Calu3 (cell line): ENCODE data around the gene COL4A2. TPM values are rescaled to one million over a fixed set of nuclear protein-coding genes. Genes with fewer than 3 reads are reported as not detected.
A peak's percentile ranks its signal among the peaks of the same experiment; 100 is the strongest.

ENCODE experiments used
- BruUV-seq: library from RNA; stranded (reverse); fragments of 400-500 nt; replicated peaks from 2 replicates; lab custom pipeline; 2021; lab: Mats Ljungman, UMichigan
- CTCF ChIA-PET: fragments of 300-600 bp; sonication (Branson Sonifier 250); formaldehyde crosslinking; loops from one replicate; lab custom pipeline; 2022; ENCODE audit warnings: antibody characterized with exemption; lab: Charles Lee
- DNase-seq: peaks from one replicate; pipeline ENCODE4 v3.0.0; 2022
- H3K27ac Mint-ChIP-seq: one replicate; pipeline ENCODE4 v1.8.0; 2022; ENCODE audit warnings: mixed read lengths; ENCODE audit not compliant: unreplicated experiment
- H3K27me3 Mint-ChIP-seq: one replicate; pipeline ENCODE4 v1.8.0; 2022; ENCODE audit warnings: mixed read lengths; ENCODE audit not compliant: unreplicated experiment
- H3K36me3 Mint-ChIP-seq: one replicate; pipeline ENCODE4 v1.8.0; 2022; ENCODE audit warnings: mild to moderate bottlenecking, moderate library complexity, mixed read lengths; ENCODE audit not compliant: insufficient read depth, unreplicated experiment
- H3K4me1 Mint-ChIP-seq: one replicate; pipeline ENCODE4 v1.8.0; 2022; ENCODE audit warnings: mild to moderate bottlenecking, low read depth, mixed read lengths; ENCODE audit not compliant: unreplicated experiment
- H3K4me3 Mint-ChIP-seq: one replicate; pipeline ENCODE4 v1.8.0; 2022; ENCODE audit warnings: mild to moderate bottlenecking, low read depth, moderate library complexity, mixed read lengths; ENCODE audit not compliant: unreplicated experiment
- H3K9me3 Mint-ChIP-seq: one replicate; pipeline ENCODE4 v1.8.0; 2022; ENCODE audit warnings: low read depth, mixed read lengths; ENCODE audit not compliant: unreplicated experiment
- intact Hi-C: fragments of 100-400 bp; cut with micrococcal nuclease; formaldehyde crosslinking; loops from one replicate; pipeline ENCODE4 v1.10.0; 2022; ENCODE audit not compliant: unreplicated experiment
- total RNA-seq: library from RNA; stranded (reverse); gene quantifications from 2 replicates; pipeline ENCODE4 v1.2.3, GENCODE V29; 2022
- TF ChIP-seq, protein P1 (sequence below): fragments of 200-600 bp; IDR thresholded peaks from one replicate; pipeline ENCODE4 v1.8.0; 2022; ENCODE audit warnings: antibody characterized with exemption; ENCODE audit not compliant: unreplicated experiment

Gene COL4A2
- total RNA-seq, 1 experiment from 2014 or later = 0.42 TPM

DNA sequence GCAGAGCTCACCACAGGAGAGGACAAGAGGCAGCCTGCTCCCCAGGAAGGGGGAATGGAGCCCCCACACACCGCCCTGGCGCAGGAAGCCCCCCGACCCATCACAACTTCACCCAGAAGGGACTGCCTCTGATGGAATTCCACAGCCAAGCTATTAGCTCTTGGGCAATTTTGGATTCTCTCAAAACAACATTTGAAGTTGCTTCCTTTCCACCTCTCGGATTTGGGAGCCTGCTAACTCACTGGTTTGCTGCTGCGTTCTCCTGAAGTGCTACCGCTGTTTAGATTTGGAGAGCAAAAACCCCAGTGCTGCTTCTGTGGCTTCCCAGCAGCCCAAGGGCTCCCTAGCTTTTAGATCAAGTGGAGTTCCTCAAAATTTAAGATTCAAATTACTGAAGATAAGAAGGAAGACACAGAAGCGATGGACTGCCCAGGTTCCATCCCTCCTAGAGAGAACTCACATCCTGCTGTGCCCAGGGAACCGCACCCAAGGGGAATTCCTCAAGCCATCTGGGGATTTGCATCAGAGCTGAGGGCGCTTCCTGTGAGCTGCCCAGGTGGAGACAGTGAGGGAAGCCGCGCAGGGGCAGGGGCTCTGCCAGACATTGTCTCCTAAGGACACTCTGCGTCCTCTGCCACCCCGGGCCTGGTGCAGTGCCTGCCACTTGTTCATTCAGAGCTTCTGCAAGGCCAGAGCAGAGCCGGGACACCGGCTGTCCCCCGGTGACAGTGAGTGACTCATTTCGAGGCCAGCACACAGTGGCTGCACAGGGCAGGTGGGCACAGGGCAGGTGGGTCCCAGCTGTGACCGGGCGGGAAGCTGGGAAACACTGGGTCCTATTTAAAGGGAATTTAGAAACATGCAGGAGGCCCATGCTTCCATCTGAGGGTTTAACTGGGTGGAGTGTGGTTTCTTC is 45.7 kb upstream of the COL4A2 start:
- Mint-ChIP-seq H3K4me1 (peaks cover 8% of the 10 kb centered on the region), H3K27me3 (no peaks in the 10 kb centered on the region), H3K9me3 (peaks cover 2% of the 10 kb centered on the region), H3K4me3 (no peak overlapping the region), H3K36me3 (no peaks in the 10 kb centered on the region), H3K27ac (no peak overlapping the region)
- TF ChIP-seq, protein P1, sequence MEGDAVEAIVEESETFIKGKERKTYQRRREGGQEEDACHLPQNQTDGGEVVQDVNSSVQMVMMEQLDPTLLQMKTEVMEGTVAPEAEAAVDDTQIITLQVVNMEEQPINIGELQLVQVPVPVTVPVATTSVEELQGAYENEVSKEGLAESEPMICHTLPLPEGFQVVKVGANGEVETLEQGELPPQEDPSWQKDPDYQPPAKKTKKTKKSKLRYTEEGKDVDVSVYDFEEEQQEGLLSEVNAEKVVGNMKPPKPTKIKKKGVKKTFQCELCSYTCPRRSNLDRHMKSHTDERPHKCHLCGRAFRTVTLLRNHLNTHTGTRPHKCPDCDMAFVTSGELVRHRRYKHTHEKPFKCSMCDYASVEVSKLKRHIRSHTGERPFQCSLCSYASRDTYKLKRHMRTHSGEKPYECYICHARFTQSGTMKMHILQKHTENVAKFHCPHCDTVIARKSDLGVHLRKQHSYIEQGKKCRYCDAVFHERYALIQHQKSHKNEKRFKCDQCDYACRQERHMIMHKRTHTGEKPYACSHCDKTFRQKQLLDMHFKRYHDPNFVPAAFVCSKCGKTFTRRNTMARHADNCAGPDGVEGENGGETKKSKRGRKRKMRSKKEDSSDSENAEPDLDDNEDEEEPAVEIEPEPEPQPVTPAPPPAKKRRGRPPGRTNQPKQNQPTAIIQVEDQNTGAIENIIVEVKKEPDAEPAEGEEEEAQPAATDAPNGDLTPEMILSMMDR = no peak
- intact Hi-C loops = no loop called here
- peak; percentile 6 for DNase-seq
- CTCF ChIA-PET = no interaction called here
- BruUV-seq = no TSS peak

DNA sequence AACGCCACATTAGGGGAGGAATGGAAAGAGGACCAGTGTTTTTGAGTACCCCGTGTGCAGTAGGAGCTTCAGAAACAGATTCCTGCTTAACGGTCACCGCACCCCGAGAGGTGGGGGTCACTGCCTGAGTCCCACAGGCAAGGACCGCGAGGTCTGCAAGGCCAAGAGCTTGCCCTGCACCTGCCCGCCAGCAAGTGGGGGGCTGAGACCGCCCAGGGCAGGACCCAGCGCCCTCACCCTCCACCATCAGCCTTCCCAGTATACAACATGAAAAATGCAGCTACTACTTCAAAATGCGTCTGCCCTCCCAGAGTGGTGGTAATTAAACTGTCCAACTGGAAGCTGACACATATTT is 45.0 kb upstream of the COL4A2 start:
- Mint-ChIP-seq H3K9me3 (peaks cover 2% of the 10 kb centered on the region), H3K4me3 (no peak overlapping the region), H3K36me3 (no peaks in the 10 kb centered on the region), H3K27me3 (no peaks in the 10 kb centered on the region), H3K4me1 (peaks cover 8% of the 10 kb centered on the region), H3K27ac (no peak overlapping the region)
- intact Hi-C loops = no loop called here
- CTCF ChIA-PET = no interaction called here
- no peak for DNase-seq
- TF ChIP-seq, protein P1 = no peak
- BruUV-seq = no TSS peak

DNA sequence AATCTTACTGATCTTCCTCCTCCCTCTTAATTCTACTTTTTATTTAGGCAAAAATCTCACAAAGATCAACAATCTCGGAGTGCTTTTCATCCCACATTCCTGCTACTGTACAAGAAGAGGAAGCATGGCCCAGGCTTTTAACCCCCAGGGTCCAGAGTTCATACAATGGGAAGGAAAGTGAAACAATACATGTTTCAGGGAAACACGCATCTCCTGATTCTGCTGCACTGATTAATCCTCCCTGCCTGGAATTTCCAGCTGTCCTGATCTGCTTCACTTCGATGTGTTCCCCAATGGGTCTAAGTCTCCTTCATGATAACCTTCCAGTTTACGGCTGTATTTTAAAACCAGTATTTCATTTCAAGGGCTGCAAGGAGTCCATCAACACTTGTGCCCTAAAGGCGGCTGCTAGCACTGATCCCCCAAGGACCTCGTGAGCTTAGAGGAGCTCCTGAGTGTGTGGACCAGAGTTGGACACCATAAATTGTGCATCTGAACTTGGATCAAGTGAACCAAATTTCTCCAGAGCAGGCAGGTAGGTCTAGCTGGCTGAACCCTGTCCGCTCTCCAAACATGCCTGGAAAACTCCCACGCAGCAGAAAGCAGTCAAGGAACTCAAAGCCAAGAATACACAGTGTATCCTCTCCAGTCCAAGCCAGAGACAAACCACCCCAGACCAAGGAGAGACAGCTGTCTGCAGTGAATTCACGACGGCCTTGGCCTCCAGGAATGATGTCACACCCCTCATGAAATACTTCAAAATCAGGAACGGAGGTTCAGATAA is 44.4 kb upstream of the COL4A2 start:
- TF ChIP-seq, protein P1 = no peak
- H3K4me3 Mint-ChIP-seq = no peak overlapping the region
- CTCF ChIA-PET = no interaction called here

DNA sequence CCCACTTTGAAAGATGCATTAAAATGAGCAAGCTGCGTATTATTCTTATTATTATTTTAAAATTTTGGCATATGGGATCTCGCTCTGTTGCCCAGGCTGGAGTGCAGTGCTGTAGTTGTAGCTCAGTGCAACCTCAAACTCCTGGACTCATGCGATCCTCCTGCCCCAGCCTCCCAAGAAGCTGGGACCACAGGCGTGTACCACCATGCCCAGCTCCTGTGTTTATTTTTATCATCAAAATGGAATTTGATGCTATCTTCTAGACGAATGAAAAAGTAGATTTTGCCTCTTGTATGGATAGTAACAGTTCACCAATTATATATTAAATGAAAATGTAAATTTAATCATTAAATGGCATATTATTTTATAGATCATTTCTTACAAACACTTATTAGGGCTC is 43.7 kb upstream of the COL4A2 start:
- no peak for DNase-seq
- CTCF ChIA-PET = no interaction called here
- H3K27ac Mint-ChIP-seq = no peak overlapping the region
- no TSS peak for BruUV-seq
- peaks cover 8% of the 10 kb centered on the region for H3K4me1 Mint-ChIP-seq
- no peaks in the 10 kb centered on the region for H3K27me3 Mint-ChIP-seq
- intact Hi-C loops = no loop called here
- no peak overlapping the region for H3K4me3 Mint-ChIP-seq
- no peaks in the 10 kb centered on the region for H3K36me3 Mint-ChIP-seq
- TF ChIP-seq, protein P1 = no peak
- peaks cover 2% of the 10 kb centered on the region for H3K9me3 Mint-ChIP-seq

More for the DNA sequence above, 44.4 kb upstream of the COL4A2 start:
- Mint-ChIP-seq H3K27ac (no peak overlapping the region), H3K36me3 (no peaks in the 10 kb centered on the region), H3K27me3 (no peaks in the 10 kb centered on the region), H3K4me1 (peaks cover 8% of the 10 kb centered on the region), H3K9me3 (peaks cover 2% of the 10 kb centered on the region)
- no TSS peak for BruUV-seq
- intact Hi-C loops = no loop called here
- no peak for DNase-seq
